Uterus (tissue), 2 donors: ENCODE measurements around the gene KCNMA1.

Experiments used
- CTCF ChIP-seq, 4 experiments: fragments of 200-600 bp in 2 of 4; fragments of 450-650 bp in 2 of 4; sonication (generic) in 2 of 4; IDR thresholded peaks; one replicate each; pipeline ENCODE4 v1.5.1; 2016 to 2019; ENCODE audit warnings: antibody characterized with exemption in 4 of 4, mild to moderate bottlenecking in 2 of 4, moderate library complexity in 1 of 4
- POLR2A ChIP-seq, 2 donors: fragments of 450-650 bp; IDR thresholded peaks; one replicate each; pipeline ENCODE4 v1.6.1; 2016; ENCODE audit warnings: antibody characterized with exemption in 2 of 2, mild to moderate bottlenecking in 1 of 2, moderate library complexity in 1 of 2

GRCh38 chr10:76840802-76841201 is 796.8 kb downstream of the KCNMA1 start:
- TF ChIP-seq POLR2A (IDR thresholded peaks at IDR 0.05) (no peak), CTCF (IDR thresholded peaks at IDR 0.05) (no peak)
